Naive B cell (primary cell): ENCODE data around the gene NRG3. TPM values are rescaled to one million over a fixed set of nuclear protein-coding genes. Genes with fewer than 3 reads are reported as not detected.

Experiments
- ATAC-seq, 2 donors: fragments of 150-1000 bp; cut with Tn5 transposase; 2 replicates each; pipeline ENCODE4 v1.10.0; 2021; ENCODE audit warnings: low read depth in 2 of 2, mild to moderate bottlenecking in 2 of 2, moderate library complexity in 2 of 2
- DNase-seq: peaks from one replicate; pipeline ENCODE4 v3.0.0; 2022
- H3K27ac Mint-ChIP-seq, 6 donors: one replicate each; pipeline ENCODE4 v1.8.0; 2020 to 2022; ENCODE audit warnings: mild to moderate bottlenecking in 6 of 6, mixed read lengths in 6 of 6, moderate library complexity in 5 of 6, inconsistent platforms in 2 of 6
- H3K27me3 Mint-ChIP-seq, 3 donors: one replicate each; pipeline ENCODE4 v1.8.0; 2021 to 2022; ENCODE audit warnings: mixed read lengths in 3 of 3, mild to moderate bottlenecking in 1 of 3
- H3K36me3 Mint-ChIP-seq, 2 donors: one replicate each; pipeline ENCODE4 v1.8.0; 2020 to 2022; ENCODE audit warnings: mixed read lengths in 2 of 2, inconsistent platforms in 1 of 2, mild to moderate bottlenecking in 1 of 2
- H3K4me1 Mint-ChIP-seq, 3 donors: one replicate each; pipeline ENCODE4 v1.8.0; 2020 to 2022; ENCODE audit warnings: mixed read lengths in 3 of 3, inconsistent platforms in 1 of 3, mild to moderate bottlenecking in 1 of 3, moderate library complexity in 1 of 3
- H3K4me3 Mint-ChIP-seq, 8 donors: one replicate each; pipeline ENCODE4 v1.8.0; 2020 to 2022; ENCODE audit warnings: mild to moderate bottlenecking in 8 of 8, mixed read lengths in 8 of 8, moderate library complexity in 8 of 8, inconsistent platforms in 2 of 8
- H3K9me3 Mint-ChIP-seq, 7 donors: one replicate each; pipeline ENCODE4 v1.8.0; 2020 to 2022; ENCODE audit warnings: mixed read lengths in 7 of 7, mild to moderate bottlenecking in 5 of 7, inconsistent platforms in 2 of 7, moderate library complexity in 1 of 7
- polyA plus RNA-seq, 6 donors: library from polyadenylated mRNA; unstranded; fragments of 300-500 nt; fragmentation: Illumina TruSeq; gene quantifications; one replicate each; pipeline ENCODE4 v1.2.3, GENCODE V29; 2021; ENCODE audit warnings: low read depth in 6 of 6

Gene NRG3
- polyA plus RNA-seq, 6 donors from 2014 or later = not detected

- Mint-ChIP-seq H3K27ac (no peak overlapping the region), H3K4me3 (no peak overlapping the region), H3K27me3 (no peaks in the 10 kb centered on the region), H3K9me3 (peaks cover 0 to 4% (median 0%) of the 10 kb centered on the region in 7 donors), H3K4me1 (no peaks in the 10 kb centered on the region), H3K36me3 (no peaks in the 10 kb centered on the region)
- DNase-seq (no peak), ATAC-seq (no peak)
Observed at GRCh38 chr10:82089327-82089726, 214.3 kb downstream of the NRG3 start.

DNA sequence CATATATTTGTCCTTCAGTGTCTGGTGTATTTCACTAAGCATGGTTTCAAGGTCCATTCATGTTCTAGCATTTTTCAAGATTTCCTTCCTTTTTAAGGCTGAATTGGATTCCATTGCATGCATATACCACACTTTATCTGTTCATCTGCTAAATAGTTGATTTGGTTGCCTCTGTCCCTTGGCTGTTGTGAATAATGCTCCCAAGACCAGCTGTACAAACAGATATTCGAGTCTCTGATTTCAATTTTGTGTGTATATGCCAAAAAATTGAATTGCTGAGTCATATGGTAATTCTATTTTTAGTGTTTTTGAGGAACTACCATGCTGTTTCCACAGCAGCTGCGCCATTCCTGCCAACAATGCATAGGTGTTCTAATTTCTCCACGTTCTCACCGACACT, 216.4 kb downstream of the NRG3 start:
- DNase-seq = no peak
- Mint-ChIP-seq H3K9me3 (peaks cover 0 to 7% (median 4%) of the 10 kb centered on the region in 7 donors), H3K27ac (no peak overlapping the region), H3K36me3 (no peaks in the 10 kb centered on the region), H3K27me3 (no peaks in the 10 kb centered on the region), H3K4me3 (no peak overlapping the region), H3K4me1 (no peaks in the 10 kb centered on the region)
- no peak for ATAC-seq

DNA sequence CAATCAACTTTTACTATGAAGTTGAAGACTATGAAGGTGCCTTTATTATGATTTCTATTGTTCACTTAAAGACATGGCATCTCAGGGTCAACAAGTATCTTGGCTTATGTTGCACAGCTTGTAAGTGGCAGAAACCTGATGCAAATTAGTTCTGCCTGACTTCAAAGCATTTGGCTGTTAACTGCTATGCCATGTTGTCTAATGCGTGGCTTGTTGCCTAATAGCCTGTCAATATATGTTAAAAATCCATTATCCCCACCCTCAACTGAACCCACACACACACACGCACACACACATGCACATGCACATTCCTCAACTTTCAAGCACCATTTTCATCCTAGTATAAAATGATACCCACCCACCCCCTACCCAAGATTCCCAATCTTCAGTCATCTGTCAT, 217.1 kb downstream of the NRG3 start:
- Mint-ChIP-seq H3K4me3 (no peak overlapping the region), H3K27ac (no peak overlapping the region), H3K27me3 (no peaks in the 10 kb centered on the region), H3K4me1 (no peaks in the 10 kb centered on the region), H3K36me3 (no peaks in the 10 kb centered on the region), H3K9me3 (peaks cover 0 to 7% (median 4%) of the 10 kb centered on the region in 7 donors)
- no peak for DNase-seq
- ATAC-seq = no peak

- DNase-seq (no peak), ATAC-seq (no peak)
- H3K9me3 Mint-ChIP-seq = peaks cover 0 to 6% (median 1%) of the 10 kb centered on the region in 7 donors
- no peak overlapping the region for H3K4me3 Mint-ChIP-seq
- H3K36me3 Mint-ChIP-seq = no peaks in the 10 kb centered on the region
- H3K27me3 Mint-ChIP-seq = no peaks in the 10 kb centered on the region
- H3K4me1 Mint-ChIP-seq = no peaks in the 10 kb centered on the region
- no peak overlapping the region for H3K27ac Mint-ChIP-seq
Observed at GRCh38 chr10:82124713-82125112, 249.7 kb downstream of the NRG3 start.

DNA sequence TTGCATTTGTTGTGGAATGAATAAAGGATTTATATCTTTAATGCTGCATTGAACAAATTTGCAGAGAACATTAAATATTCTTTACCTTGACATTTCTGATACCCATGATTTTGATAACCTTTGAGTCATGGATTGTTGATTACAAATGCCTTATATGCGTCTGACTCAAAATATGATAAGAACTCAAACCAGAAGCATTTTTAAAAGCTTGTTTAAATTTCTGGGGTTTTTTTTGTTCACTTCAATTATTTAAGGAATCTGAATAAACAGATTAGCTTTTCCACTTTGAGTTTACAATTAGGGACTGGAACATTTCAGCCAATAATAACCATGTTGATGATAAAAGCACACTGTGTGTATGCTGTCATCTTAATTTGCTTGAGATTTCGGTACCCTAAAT, 253.5 kb downstream of the NRG3 start:
- H3K9me3 Mint-ChIP-seq = peaks cover 0 to 17% (median 7%) of the 10 kb centered on the region in 7 donors
- DNase-seq (no peak), ATAC-seq (no peak)

DNA sequence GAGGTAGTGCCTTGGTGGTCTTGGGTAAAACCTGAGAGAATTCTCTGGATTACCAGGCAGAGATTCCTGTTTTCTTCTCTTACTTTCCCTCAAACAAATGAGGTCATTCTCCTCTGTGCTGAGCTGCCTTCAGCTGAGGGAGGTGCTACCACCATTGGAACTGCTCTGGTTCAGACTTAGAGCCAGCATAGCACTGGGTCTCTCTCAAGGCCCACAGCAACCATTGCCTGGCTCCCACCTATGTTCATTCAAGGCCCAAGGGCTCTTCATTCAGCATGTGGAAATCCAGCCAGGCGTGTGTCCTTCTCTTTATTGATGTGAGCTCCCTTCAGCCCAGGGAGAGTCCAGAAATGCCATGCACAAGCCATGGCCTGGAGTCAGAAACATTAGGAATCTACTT, 261.1 kb downstream of the NRG3 start:
- Mint-ChIP-seq H3K36me3 (no peaks in the 10 kb centered on the region), H3K27me3 (no peaks in the 10 kb centered on the region), H3K4me3 (no peak overlapping the region), H3K4me1 (no peaks in the 10 kb centered on the region), H3K27ac (no peak overlapping the region), H3K9me3 (peaks cover 0 to 31% (median 4%) of the 10 kb centered on the region in 7 donors)
- ATAC-seq (no peak), DNase-seq (no peak)

More for the DNA sequence above, 253.5 kb downstream of the NRG3 start:
- no peaks in the 10 kb centered on the region for H3K4me1 Mint-ChIP-seq
- H3K4me3 Mint-ChIP-seq = no peak overlapping the region
- H3K27me3 Mint-ChIP-seq = no peaks in the 10 kb centered on the region
- no peak overlapping the region for H3K27ac Mint-ChIP-seq
- no peaks in the 10 kb centered on the region for H3K36me3 Mint-ChIP-seq

GRCh38 chr10:82144153-82144552, 269.2 kb downstream of the NRG3 start:
- Mint-ChIP-seq H3K27ac (no peak overlapping the region), H3K4me1 (no peaks in the 10 kb centered on the region), H3K4me3 (no peak overlapping the region), H3K9me3 (peaks cover 0 to 5% (median 0%) of the 10 kb centered on the region in 7 donors), H3K36me3 (no peaks in the 10 kb centered on the region), H3K27me3 (no peaks in the 10 kb centered on the region)
- no peak for ATAC-seq
- no peak for DNase-seq

DNA sequence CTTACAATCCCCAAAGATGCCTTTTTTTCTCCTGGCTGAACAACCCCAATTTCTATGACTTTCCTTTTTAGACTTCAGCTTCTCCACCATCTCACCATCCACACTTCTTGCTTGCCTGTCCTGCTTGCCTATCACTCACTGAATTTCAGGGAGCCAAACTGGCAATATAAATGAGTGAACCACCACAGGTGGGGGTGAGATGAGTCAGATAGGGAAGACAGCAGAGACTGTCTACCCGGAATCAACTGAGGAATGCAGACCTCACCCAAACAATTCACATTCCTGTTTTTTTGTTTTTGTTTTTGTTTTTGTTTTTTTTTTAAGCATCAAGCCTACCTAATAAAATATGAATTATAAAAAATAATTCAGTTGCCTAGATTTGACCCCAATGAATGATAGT, 273.8 kb downstream of the NRG3 start:
- Mint-ChIP-seq H3K27ac (no peak overlapping the region), H3K36me3 (no peaks in the 10 kb centered on the region), H3K27me3 (no peaks in the 10 kb centered on the region), H3K9me3 (peaks cover 0 to 3% (median 0%) of the 10 kb centered on the region in 7 donors), H3K4me3 (no peak overlapping the region), H3K4me1 (no peaks in the 10 kb centered on the region)
- ATAC-seq (no peak), DNase-seq (no peak)

DNA sequence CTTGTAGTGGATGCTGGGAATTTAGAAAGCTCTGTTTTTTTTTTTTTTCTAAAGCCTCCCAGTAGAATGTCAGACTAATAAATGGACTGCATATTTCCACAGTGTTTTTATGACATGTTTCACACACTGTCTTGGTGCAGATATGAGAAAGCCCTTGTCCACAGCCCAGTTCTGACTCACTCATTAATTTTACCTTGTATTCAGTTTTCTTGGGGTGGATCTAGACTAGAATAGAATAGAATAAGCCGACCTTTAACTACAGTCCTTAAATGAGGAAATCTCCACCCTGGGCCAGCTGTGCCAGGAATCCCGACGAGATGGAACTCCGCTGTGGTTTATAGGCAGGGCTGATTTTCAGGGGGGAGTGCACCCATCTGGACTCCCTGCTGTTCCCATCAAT, 274.7 kb downstream of the NRG3 start:
- no peaks in the 10 kb centered on the region for H3K36me3 Mint-ChIP-seq
- H3K4me3 Mint-ChIP-seq = no peak overlapping the region
- no peak overlapping the region for H3K27ac Mint-ChIP-seq
- peaks cover 0 to 3% (median 0%) of the 10 kb centered on the region in 7 donors for H3K9me3 Mint-ChIP-seq
- no peaks in the 10 kb centered on the region for H3K4me1 Mint-ChIP-seq
- H3K27me3 Mint-ChIP-seq = no peaks in the 10 kb centered on the region
- ATAC-seq = no peak
- no peak for DNase-seq

DNA sequence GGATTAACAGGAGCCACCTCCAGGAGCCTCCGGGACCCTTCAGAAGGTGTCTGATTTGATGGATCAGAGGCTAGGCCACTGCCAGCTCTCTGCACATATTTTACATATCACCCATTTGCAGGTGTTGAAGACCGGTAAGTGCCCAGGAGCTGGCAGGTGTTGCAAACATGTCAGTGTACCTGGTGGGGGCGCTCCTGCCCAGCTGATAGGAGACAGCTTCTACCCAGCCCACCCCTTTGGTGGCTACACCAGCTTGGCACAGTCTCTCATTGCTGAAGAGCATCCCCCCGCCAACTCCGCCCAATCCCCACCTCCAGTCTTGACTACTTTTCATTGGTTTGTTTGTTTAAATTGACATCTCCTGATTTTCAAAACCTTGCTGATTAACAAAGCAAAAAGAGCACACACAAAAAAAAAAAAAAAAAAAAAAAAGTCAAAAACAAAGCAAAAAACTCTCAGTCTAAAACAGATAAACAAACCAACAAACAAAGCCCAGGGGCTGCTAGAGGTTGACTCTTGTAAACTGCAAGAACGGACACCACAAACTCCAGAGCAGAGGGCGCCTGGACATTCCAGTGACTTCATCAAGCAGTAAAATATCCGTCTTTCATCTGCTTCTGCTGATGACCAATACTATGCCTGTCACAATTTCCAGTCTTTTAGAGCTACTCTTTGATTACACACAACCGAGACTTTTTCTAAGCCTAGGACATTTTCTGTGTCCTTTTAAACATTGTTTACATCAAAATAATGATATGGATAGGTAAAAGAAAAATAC, 275.3 kb downstream of the NRG3 start:
- H3K9me3 Mint-ChIP-seq = peaks cover 0 to 3% (median 0%) of the 10 kb centered on the region in 7 donors
- no peaks in the 10 kb centered on the region for H3K27me3 Mint-ChIP-seq
- ATAC-seq (no peak), DNase-seq (no peak)
- H3K36me3 Mint-ChIP-seq = no peaks in the 10 kb centered on the region
- no peak overlapping the region for H3K27ac Mint-ChIP-seq
- H3K4me1 Mint-ChIP-seq = no peaks in the 10 kb centered on the region
- H3K4me3 Mint-ChIP-seq = no peak overlapping the region

- ATAC-seq (no peak), DNase-seq (no peak)
- no peaks in the 10 kb centered on the region for H3K36me3 Mint-ChIP-seq
- H3K27ac Mint-ChIP-seq = no peak overlapping the region
- no peaks in the 10 kb centered on the region for H3K27me3 Mint-ChIP-seq
- no peaks in the 10 kb centered on the region for H3K4me1 Mint-ChIP-seq
- peaks cover 0 to 7% (median 1%) of the 10 kb centered on the region in 7 donors for H3K9me3 Mint-ChIP-seq
- no peak overlapping the region for H3K4me3 Mint-ChIP-seq
Observed at GRCh38 chr10:82160307-82160706, 285.3 kb downstream of the NRG3 start.

GRCh38 chr10:82161264-82161663, 286.3 kb downstream of the NRG3 start:
- Mint-ChIP-seq H3K4me3 (no peak overlapping the region), H3K9me3 (peaks cover 0 to 7% (median 1%) of the 10 kb centered on the region in 7 donors), H3K27ac (no peak overlapping the region), H3K27me3 (no peaks in the 10 kb centered on the region), H3K36me3 (no peaks in the 10 kb centered on the region), H3K4me1 (no peaks in the 10 kb centered on the region)
- no peak for ATAC-seq
- no peak for DNase-seq

- H3K9me3 Mint-ChIP-seq = peaks cover 0 to 7% (median 1%) of the 10 kb centered on the region in 7 donors
- no peak for DNase-seq
- H3K4me3 Mint-ChIP-seq = no peak overlapping the region
- no peak overlapping the region for H3K27ac Mint-ChIP-seq
- H3K36me3 Mint-ChIP-seq = no peaks in the 10 kb centered on the region
- no peaks in the 10 kb centered on the region for H3K4me1 Mint-ChIP-seq
- H3K27me3 Mint-ChIP-seq = no peaks in the 10 kb centered on the region
- no peak for ATAC-seq
Observed at GRCh38 chr10:82162549-82163195, 287.7 kb downstream of the NRG3 start.

GRCh38 chr10:82171899-82172298, 296.9 kb downstream of the NRG3 start:
- peaks cover 0 to 15% (median 4%) of the 10 kb centered on the region in 7 donors for H3K9me3 Mint-ChIP-seq
- H3K27me3 Mint-ChIP-seq = no peaks in the 10 kb centered on the region
- no peak overlapping the region for H3K27ac Mint-ChIP-seq
- DNase-seq (no peak), ATAC-seq (no peak)
- H3K4me1 Mint-ChIP-seq = no peaks in the 10 kb centered on the region
- no peaks in the 10 kb centered on the region for H3K36me3 Mint-ChIP-seq
- no peak overlapping the region for H3K4me3 Mint-ChIP-seq
